ENCODE results near the gene TARBP2. TPM values are rescaled to one million over a fixed set of nuclear protein-coding genes. Genes with fewer than 3 reads are reported as not detected.

Gene TARBP2
- total and polyA plus RNA-seq, 4 donors: 22.5 to 46.2 (median 42.0) TPM

DNA sequence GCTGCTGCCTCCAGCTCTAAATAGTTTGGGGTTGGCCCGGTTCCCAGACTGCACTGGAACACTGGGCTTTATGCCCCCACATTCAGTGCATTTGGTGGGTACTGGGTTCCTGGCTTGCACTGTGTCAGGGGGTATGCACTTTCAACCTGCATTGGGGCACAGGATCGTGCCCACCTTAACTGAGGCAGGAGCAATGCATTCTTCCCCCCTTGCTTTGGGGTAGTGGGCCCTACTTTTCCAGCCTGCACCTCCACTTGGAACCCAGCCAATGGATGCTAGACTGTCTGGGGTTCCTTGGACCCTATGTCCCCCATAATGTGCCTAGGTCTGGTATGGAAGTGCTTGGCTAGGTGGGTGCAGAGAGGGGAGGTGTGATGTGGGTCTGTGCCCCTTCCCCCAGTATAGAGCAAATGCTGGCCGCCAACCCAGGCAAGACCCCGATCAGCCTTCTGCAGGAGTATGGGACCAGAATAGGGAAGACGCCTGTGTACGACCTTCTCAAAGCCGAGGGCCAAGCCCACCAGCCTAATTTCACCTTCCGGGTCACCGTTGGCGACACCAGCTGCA is 615 bp downstream of the TARBP2 start:
- peak overlapping the region; percentile 99 for H3K27ac ChIP-seq (ENCODE audit: low read depth, low read length)
- DNase-seq (ENCODE audit: low read depth in 4 of 6, low spot score in 6 of 6): no peak
- H3K4me1 ChIP-seq (ENCODE audit: control insufficient read depth, insufficient read depth, low read length): peaks cover 48% of the 10 kb centered on the region

GRCh38 chr12:53502331-53502730 is 1.2 kb downstream of the TARBP2 start:
- H3K9me3 ChIP-seq (ENCODE audit: control insufficient read depth, insufficient read depth, low read length): no peaks in the 10 kb centered on the region
- peak overlapping the region; percentile 99 for H3K27ac ChIP-seq (ENCODE audit: low read depth, low read length)
- DNase-seq (ENCODE audit: low read depth in 4 of 6, low spot score in 6 of 6): no peak
- peaks cover 46% of the 10 kb centered on the region for H3K4me1 ChIP-seq (ENCODE audit: control insufficient read depth, insufficient read depth, low read length)
- H3K27me3 ChIP-seq (ENCODE audit: control insufficient read depth, insufficient read depth, low read length): no peaks in the 10 kb centered on the region
- H3K36me3 ChIP-seq (ENCODE audit: control insufficient read depth, insufficient read depth, low read length): peaks cover 46% of the 10 kb centered on the region
- peak overlapping the region; percentile 83 for H3K4me3 ChIP-seq (ENCODE audit: low read depth, low read length)
- 62% methylated on average over 2 of the region's 9 CpGs for WGBS (ENCODE audit: insufficient coverage)

More for the DNA sequence above, 615 bp downstream of the TARBP2 start:
- no peaks in the 10 kb centered on the region for H3K27me3 ChIP-seq (ENCODE audit: control insufficient read depth, insufficient read depth, low read length)
- 73% methylated on average over 6 of the region's 10 CpGs for WGBS (ENCODE audit: insufficient coverage)
- peak overlapping the region; percentile 83 for H3K4me3 ChIP-seq (ENCODE audit: low read depth, low read length)
- no peaks in the 10 kb centered on the region for H3K9me3 ChIP-seq (ENCODE audit: control insufficient read depth, insufficient read depth, low read length)
- peaks cover 41% of the 10 kb centered on the region for H3K36me3 ChIP-seq (ENCODE audit: control insufficient read depth, insufficient read depth, low read length)

DNA sequence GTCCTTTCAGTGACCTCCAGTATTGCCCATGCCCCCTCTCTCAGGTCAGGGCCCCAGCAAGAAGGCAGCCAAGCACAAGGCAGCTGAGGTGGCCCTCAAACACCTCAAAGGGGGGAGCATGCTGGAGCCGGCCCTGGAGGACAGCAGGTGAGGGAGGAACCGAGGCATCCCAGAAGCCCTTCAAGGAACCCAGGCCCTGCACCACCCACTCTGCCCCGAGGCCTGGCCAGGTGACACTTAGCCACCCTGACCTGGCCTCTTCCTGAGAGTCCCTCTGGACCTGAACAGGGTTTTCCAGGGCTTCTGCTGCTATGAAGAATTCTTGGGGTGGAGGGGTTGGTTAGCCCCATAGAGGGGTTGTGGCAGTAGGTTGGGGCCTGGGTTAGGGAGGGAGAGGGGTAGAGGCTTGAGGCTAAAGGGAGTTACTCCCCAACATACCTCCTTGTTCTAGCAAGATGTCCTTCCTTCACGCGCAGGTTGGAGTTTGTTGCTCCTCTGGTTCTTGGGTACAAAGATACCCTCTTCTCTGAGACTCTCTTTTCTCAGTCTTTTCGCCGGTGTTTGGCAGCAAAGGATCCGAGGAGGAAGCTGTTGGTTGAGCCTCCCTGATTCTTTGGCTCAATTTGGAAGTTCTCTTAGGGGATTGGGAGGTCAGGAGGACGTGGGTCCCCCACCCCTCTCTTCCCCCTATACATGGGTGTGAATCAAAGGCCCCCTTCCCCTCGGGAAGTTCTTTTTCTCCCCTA is 2.1 kb downstream of the TARBP2 start:
- no peak overlapping the region for H3K4me3 ChIP-seq (ENCODE audit: low read depth, low read length)

DNA sequence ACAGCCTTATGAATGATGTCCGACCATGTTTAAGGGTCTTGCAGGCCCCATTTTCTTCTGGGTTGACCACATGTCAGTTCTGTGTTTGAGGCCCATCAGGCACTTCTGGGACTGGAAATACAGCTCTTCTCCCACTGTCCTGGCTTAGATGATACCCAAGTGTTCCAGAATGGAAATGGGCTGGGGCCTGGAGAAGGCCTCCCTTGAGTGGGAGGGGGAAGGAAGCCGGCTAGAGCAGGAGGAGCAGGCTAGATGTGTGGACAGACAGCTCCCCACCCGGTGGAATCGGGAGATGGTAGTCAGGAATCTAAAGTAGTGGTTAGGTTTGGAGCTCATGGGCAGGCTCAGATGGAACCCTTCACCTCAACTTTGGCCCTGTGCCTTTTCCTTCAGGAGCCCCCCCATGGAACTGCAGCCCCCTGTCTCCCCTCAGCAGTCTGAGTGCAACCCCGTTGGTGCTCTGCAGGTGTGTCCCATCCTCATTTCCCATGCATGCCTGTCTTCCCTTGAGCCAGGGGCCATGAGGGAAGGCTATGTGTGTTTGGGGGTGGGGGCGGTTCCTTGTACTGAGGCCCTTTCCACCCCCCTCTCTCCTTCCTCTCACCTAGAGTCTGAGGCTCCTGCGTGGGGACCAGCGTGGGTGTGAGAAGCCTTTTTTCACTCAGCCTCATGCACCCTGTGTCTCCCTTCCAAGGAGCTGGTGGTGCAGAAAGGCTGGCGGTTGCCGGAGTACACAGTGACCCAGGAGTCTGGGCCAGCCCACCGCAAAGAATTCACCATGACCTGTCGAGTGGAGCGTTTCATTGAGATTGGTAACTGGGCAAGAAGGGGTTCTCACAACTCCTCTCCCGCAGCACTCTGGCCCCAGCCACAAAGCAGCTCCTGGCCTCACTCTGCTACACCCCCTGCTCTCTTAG is 3.2 kb downstream of the TARBP2 start:
- WGBS (ENCODE audit: insufficient coverage): 78% methylated on average over 8 of the region's 14 CpGs
- H3K36me3 ChIP-seq (ENCODE audit: control insufficient read depth, insufficient read depth, low read length): peaks cover 48% of the 10 kb centered on the region
- DNase-seq (ENCODE audit: low read depth in 4 of 6, low spot score in 6 of 6): peak in 1 of 6 donors; percentile 1
- no peaks in the 10 kb centered on the region for H3K9me3 ChIP-seq (ENCODE audit: control insufficient read depth, insufficient read depth, low read length)
- H3K27me3 ChIP-seq (ENCODE audit: control insufficient read depth, insufficient read depth, low read length): no peaks in the 10 kb centered on the region
- no peak overlapping the region for H3K27ac ChIP-seq (ENCODE audit: low read depth, low read length)
- peaks cover 40% of the 10 kb centered on the region for H3K4me1 ChIP-seq (ENCODE audit: control insufficient read depth, insufficient read depth, low read length)
- H3K4me3 ChIP-seq (ENCODE audit: low read depth, low read length): no peak overlapping the region

More for the DNA sequence above, 2.1 kb downstream of the TARBP2 start:
- H3K36me3 ChIP-seq (ENCODE audit: control insufficient read depth, insufficient read depth, low read length): peaks cover 48% of the 10 kb centered on the region
- H3K27ac ChIP-seq (ENCODE audit: low read depth, low read length): no peak overlapping the region
- peaks cover 42% of the 10 kb centered on the region for H3K4me1 ChIP-seq (ENCODE audit: control insufficient read depth, insufficient read depth, low read length)
- DNase-seq (ENCODE audit: low read depth in 4 of 6, low spot score in 6 of 6): peak in 1 of 6 donors; percentile 3
- H3K27me3 ChIP-seq (ENCODE audit: control insufficient read depth, insufficient read depth, low read length): no peaks in the 10 kb centered on the region
- WGBS (ENCODE audit: insufficient coverage): 89% methylated on average over 3 of the region's 10 CpGs
- no peaks in the 10 kb centered on the region for H3K9me3 ChIP-seq (ENCODE audit: control insufficient read depth, insufficient read depth, low read length)

DNA sequence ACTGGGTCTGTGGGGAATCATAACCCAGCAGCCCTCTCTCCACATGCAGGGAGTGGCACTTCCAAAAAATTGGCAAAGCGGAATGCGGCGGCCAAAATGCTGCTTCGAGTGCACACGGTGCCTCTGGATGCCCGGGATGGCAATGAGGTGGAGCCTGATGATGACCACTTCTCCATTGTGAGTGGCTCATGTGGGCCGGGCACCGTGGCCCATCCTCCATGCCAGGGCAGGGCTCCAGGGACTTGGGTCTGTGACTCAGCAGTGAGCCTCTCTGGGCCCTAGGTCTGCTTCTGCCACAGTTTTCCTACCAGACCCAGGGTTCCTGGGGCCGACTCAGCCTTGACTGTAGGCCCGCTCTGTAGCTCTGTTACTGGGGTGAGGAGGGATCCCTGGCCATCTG is 4.0 kb downstream of the TARBP2 start:
- 89% methylated on average over 10 of the region's 10 CpGs for WGBS (ENCODE audit: insufficient coverage)
- Histone ChIP-seq H3K27ac (ENCODE audit: low read depth, low read length) (no peak overlapping the region), H3K27me3 (ENCODE audit: control insufficient read depth, insufficient read depth, low read length) (no peaks in the 10 kb centered on the region), H3K9me3 (ENCODE audit: control insufficient read depth, insufficient read depth, low read length) (no peaks in the 10 kb centered on the region), H3K4me3 (ENCODE audit: low read depth, low read length) (no peak overlapping the region), H3K36me3 (ENCODE audit: control insufficient read depth, insufficient read depth, low read length) (peaks cover 48% of the 10 kb centered on the region), H3K4me1 (ENCODE audit: control insufficient read depth, insufficient read depth, low read length) (peaks cover 35% of the 10 kb centered on the region)
- peak in 1 of 6 donors; percentile 2 for DNase-seq (ENCODE audit: low read depth in 4 of 6, low spot score in 6 of 6)

DNA sequence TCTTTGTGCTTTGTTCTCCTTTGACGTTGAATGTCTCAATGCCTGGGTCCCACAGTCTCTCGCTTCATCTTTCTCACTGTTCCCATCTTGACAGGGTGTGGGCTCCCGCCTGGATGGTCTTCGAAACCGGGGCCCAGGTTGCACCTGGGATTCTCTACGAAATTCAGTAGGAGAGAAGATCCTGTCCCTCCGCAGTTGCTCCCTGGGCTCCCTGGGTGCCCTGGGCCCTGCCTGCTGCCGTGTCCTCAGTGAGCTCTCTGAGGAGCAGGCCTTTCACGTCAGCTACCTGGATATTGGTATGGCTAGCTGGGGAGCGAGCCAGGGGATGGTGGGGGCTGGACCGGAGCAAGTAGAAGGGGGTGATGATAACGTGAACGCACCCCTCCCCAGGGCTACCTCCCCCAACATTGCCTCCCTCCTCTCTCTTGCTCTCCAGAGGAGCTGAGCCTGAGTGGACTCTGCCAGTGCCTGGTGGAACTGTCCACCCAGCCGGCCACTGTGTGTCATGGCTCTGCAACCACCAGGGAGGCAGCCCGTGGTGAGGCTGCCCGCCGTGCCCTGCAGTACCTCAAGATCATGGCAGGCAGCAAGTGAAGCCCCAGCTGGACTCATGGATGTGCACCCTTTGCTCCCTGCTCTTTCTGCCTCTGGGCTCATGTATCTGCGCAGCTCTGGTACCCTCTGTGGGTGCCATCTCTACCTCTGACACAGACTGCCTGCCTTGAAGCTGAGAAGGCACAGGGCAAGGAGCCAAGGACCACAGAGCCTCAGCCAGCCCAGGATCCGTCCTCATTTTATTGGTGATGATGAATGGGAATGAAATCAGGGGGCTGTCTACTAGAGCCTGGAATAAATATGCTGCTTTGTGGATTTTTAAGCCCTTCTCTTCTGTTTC is 4.7 kb downstream of the TARBP2 start:
- 87% methylated on average over 16 of the region's 19 CpGs for WGBS (ENCODE audit: insufficient coverage)
- Histone ChIP-seq H3K27ac (ENCODE audit: low read depth, low read length) (no peak overlapping the region), H3K36me3 (ENCODE audit: control insufficient read depth, insufficient read depth, low read length) (peaks cover 50% of the 10 kb centered on the region)

GRCh38 chr12:53506450-53506785 is 5.3 kb downstream of the TARBP2 start:
- Histone ChIP-seq H3K27me3 (ENCODE audit: control insufficient read depth, insufficient read depth, low read length) (no peaks in the 10 kb centered on the region), H3K4me1 (ENCODE audit: control insufficient read depth, insufficient read depth, low read length) (peaks cover 28% of the 10 kb centered on the region), H3K4me3 (ENCODE audit: low read depth, low read length) (no peak overlapping the region), H3K27ac (ENCODE audit: low read depth, low read length) (no peak overlapping the region), H3K9me3 (ENCODE audit: control insufficient read depth, insufficient read depth, low read length) (no peaks in the 10 kb centered on the region), H3K36me3 (ENCODE audit: control insufficient read depth, insufficient read depth, low read length) (peaks cover 54% of the 10 kb centered on the region)
- no CpG with 5 or more reads among the region's 2 CpGs for WGBS (ENCODE audit: insufficient coverage)
- no peak for DNase-seq (ENCODE audit: low read depth in 4 of 6, low spot score in 6 of 6)

More for the DNA sequence above, 4.7 kb downstream of the TARBP2 start:
- no peaks in the 10 kb centered on the region for H3K9me3 ChIP-seq (ENCODE audit: control insufficient read depth, insufficient read depth, low read length)
- H3K4me1 ChIP-seq (ENCODE audit: control insufficient read depth, insufficient read depth, low read length): peaks cover 30% of the 10 kb centered on the region
- peak in 1 of 6 donors; percentile 2 for DNase-seq (ENCODE audit: low read depth in 4 of 6, low spot score in 6 of 6)
- no peak overlapping the region for H3K4me3 ChIP-seq (ENCODE audit: low read depth, low read length)
- H3K27me3 ChIP-seq (ENCODE audit: control insufficient read depth, insufficient read depth, low read length): no peaks in the 10 kb centered on the region

GRCh38 chr12:53506881-53507602 is 6.0 kb downstream of the TARBP2 start, which contains the start of gene NPFF:
NPFF (minus strand) TSS chr12:53507484; CDS start chr12:53507474, 10 bp downstream.
- H3K27ac ChIP-seq (ENCODE audit: low read depth, low read length): no peak within 1 kb of the TSS
- no peak within 1 kb of the TSS for H3K4me3 ChIP-seq (ENCODE audit: low read depth, low read length)
- peaks cover 61% of the 10 kb centered on the region for H3K36me3 ChIP-seq (ENCODE audit: control insufficient read depth, insufficient read depth, low read length)
- 87% methylated on average over 8 of the region's 9 CpGs for WGBS (ENCODE audit: insufficient coverage)
- H3K4me1 ChIP-seq (ENCODE audit: control insufficient read depth, insufficient read depth, low read length): peaks cover 22% of the 10 kb centered on the region
- no peaks in the 10 kb centered on the region for H3K27me3 ChIP-seq (ENCODE audit: control insufficient read depth, insufficient read depth, low read length)
- no peaks in the 10 kb centered on the region for H3K9me3 ChIP-seq (ENCODE audit: control insufficient read depth, insufficient read depth, low read length)
- DNase-seq (ENCODE audit: low read depth in 4 of 6, low spot score in 6 of 6): peak in 1 of 6 donors; percentile 1
